Astrocyte (in vitro differentiated cells and primary cell): ENCODE measurements around the gene CDON.

ENCODE experiments used
- EZH2 ChIP-seq: IDR thresholded peaks from 2 replicates; pipeline ENCODE4 v1.6.1; 2012; ENCODE audit warnings: mild to moderate bottlenecking, low read length, inconsistent platforms; ENCODE audit not compliant: insufficient read depth
- TF ChIP-seq, protein P1 (sequence below): IDR thresholded peaks from 2 replicates; pipeline ENCODE4 v1.5.1; 2011; ENCODE audit warnings: low read depth, mild to moderate bottlenecking, inconsistent platforms, low read length, moderate library complexity; ENCODE audit not compliant: insufficient read depth

DNA sequence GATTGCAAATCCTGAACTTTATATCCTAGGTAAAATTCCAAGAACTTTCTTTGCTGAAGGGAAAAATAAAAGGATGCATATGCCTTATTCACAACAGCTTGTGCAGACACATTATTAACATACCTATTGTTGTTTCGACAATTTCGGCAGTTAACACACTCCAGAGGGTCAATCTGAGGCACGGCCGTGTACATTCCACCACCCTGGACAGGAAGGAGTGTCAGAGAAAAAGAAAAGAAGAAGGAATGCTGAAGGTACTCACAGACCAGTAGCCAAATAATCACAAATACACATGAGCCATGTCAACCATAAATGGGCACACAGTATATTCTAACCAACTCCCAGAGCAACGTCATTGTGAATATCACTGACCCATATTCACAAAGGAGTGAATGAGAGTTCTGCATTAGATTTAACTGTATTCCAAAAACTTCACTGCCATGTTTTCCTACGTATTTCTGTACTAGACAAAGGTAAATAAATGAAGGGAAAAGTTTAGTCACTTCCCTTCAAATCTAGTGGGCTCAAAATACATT is 84.4 kb downstream of the CDON start:
- TF ChIP-seq, protein P1, sequence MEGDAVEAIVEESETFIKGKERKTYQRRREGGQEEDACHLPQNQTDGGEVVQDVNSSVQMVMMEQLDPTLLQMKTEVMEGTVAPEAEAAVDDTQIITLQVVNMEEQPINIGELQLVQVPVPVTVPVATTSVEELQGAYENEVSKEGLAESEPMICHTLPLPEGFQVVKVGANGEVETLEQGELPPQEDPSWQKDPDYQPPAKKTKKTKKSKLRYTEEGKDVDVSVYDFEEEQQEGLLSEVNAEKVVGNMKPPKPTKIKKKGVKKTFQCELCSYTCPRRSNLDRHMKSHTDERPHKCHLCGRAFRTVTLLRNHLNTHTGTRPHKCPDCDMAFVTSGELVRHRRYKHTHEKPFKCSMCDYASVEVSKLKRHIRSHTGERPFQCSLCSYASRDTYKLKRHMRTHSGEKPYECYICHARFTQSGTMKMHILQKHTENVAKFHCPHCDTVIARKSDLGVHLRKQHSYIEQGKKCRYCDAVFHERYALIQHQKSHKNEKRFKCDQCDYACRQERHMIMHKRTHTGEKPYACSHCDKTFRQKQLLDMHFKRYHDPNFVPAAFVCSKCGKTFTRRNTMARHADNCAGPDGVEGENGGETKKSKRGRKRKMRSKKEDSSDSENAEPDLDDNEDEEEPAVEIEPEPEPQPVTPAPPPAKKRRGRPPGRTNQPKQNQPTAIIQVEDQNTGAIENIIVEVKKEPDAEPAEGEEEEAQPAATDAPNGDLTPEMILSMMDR, result no peak
- TF ChIP-seq EZH2, result no peak
